ENCODE measurements around the gene RNH1. TPM values are rescaled to one million over a fixed set of nuclear protein-coding genes. Genes with fewer than 3 reads are reported as not detected.

Gene RNH1
- total and polyA plus RNA-seq, 2 experiments from 2014 or later: 105 to 199 TPM

- Histone ChIP-seq H4K20me1 (ENCODE audit: insufficient read depth, poor library complexity, severe bottlenecking) (no peaks in the 10 kb centered on the region), H3K27ac (no peak overlapping the region), H3K9me2 (replicated peaks; ENCODE audit: insufficient read depth) (no peaks in the 10 kb centered on the region), H3K27me3 (peaks cover 34% of the 10 kb centered on the region), H3K4me1 (ENCODE audit: insufficient read depth) (peaks cover 15% of the 10 kb centered on the region), H3K9me3 (ENCODE audit: low read depth) (no peaks in the 10 kb centered on the region), H2AFZ (no peak overlapping the region), H3K36me3 (replicated peaks; ENCODE audit: insufficient read depth, low read depth) (no peaks in the 10 kb centered on the region), H3K79me2 (no peaks in the 10 kb centered on the region), H3K4me2 (peak overlapping the region; percentile 96), H3K4me3 (peak overlapping the region; percentile 33)
- TF ChIP-seq EZH2 (IDR thresholded peaks at IDR 0.05; ENCODE audit: borderline replicate concordance) (no peak), CTCF (IDR thresholded peaks at IDR 0.05; ENCODE audit: poor library complexity) (peak; percentile 62), EZH2phosphoT487 (IDR thresholded peaks at IDR 0.05; ENCODE audit: low read depth, severe bottlenecking, unreplicated experiment) (no peak)
- 14% methylated on average over 25 of the region's 60 CpGs for WGBS (ENCODE audit: low lambda C conversion rate, missing lambda C conversion rate)
- peak; percentile 87 for DNase-seq (ENCODE audit: low spot score)
These were observed 47.6 kb upstream of the RNH1 start for GRCh38 chr11:554428-555226.

GRCh38 chr11:553988-554340, 46.9 kb upstream of the RNH1 start:
- WGBS (ENCODE audit: low lambda C conversion rate, missing lambda C conversion rate): 77% methylated on average over 9 of the region's 11 CpGs
- Histone ChIP-seq H3K36me3 (replicated peaks; ENCODE audit: insufficient read depth, low read depth) (no peaks in the 10 kb centered on the region), H3K9me2 (replicated peaks; ENCODE audit: insufficient read depth) (no peaks in the 10 kb centered on the region), H4K20me1 (ENCODE audit: insufficient read depth, poor library complexity, severe bottlenecking) (no peaks in the 10 kb centered on the region), H3K79me2 (no peaks in the 10 kb centered on the region), H3K27me3 (peaks cover 34% of the 10 kb centered on the region), H2AFZ (no peak overlapping the region), H3K4me2 (no peak overlapping the region), H3K9me3 (ENCODE audit: low read depth) (no peaks in the 10 kb centered on the region), H3K4me1 (ENCODE audit: insufficient read depth) (peaks cover 15% of the 10 kb centered on the region), H3K27ac (no peak overlapping the region), H3K4me3 (no peak overlapping the region)
- TF ChIP-seq CTCF (IDR thresholded peaks at IDR 0.05; ENCODE audit: poor library complexity): no peak
- TF ChIP-seq EZH2phosphoT487 (IDR thresholded peaks at IDR 0.05; ENCODE audit: low read depth, severe bottlenecking, unreplicated experiment): no peak
- TF ChIP-seq EZH2 (IDR thresholded peaks at IDR 0.05; ENCODE audit: borderline replicate concordance): no peak
- no peak for DNase-seq (ENCODE audit: low spot score)

- 87% methylated on average over 18 of the region's 27 CpGs for WGBS (ENCODE audit: low lambda C conversion rate, missing lambda C conversion rate)
- Histone ChIP-seq H3K79me2 (no peaks in the 10 kb centered on the region), H2AFZ (no peak overlapping the region), H3K4me3 (no peak overlapping the region), H3K27ac (no peak overlapping the region), H4K20me1 (ENCODE audit: insufficient read depth, poor library complexity, severe bottlenecking) (no peaks in the 10 kb centered on the region), H3K27me3 (peaks cover 34% of the 10 kb centered on the region), H3K9me3 (ENCODE audit: low read depth) (no peaks in the 10 kb centered on the region), H3K9me2 (replicated peaks; ENCODE audit: insufficient read depth) (no peaks in the 10 kb centered on the region), H3K4me2 (no peak overlapping the region), H3K36me3 (replicated peaks; ENCODE audit: insufficient read depth, low read depth) (no peaks in the 10 kb centered on the region), H3K4me1 (ENCODE audit: insufficient read depth) (peaks cover 15% of the 10 kb centered on the region)
- no peak for DNase-seq (ENCODE audit: low spot score)
- TF ChIP-seq CTCF (IDR thresholded peaks at IDR 0.05; ENCODE audit: poor library complexity) (no peak), EZH2 (IDR thresholded peaks at IDR 0.05; ENCODE audit: borderline replicate concordance) (no peak), EZH2phosphoT487 (IDR thresholded peaks at IDR 0.05; ENCODE audit: low read depth, severe bottlenecking, unreplicated experiment) (no peak)
These were observed 46.3 kb upstream of the RNH1 start for GRCh38 chr11:553083-553987.
